Endothelial cell of umbilical vein (primary cell): ENCODE measurements around the gene TSTD2. TPM values are rescaled to one million over a fixed set of nuclear protein-coding genes. Genes with fewer than 3 reads are reported as not detected.

Experiments
- BruUV-seq: library from RNA; stranded (reverse); fragments of 400-500 nt; replicated peaks from 2 replicates; lab custom pipeline; 2021; lab: Mats Ljungman, UMichigan
- CTCF ChIA-PET: fragments of 300-600, 350-600 bp; sonication (Branson Sonifier 250); formaldehyde crosslinking; loops from one replicate; lab custom pipeline; 2021; ENCODE audit warnings: antibody characterized with exemption, inconsistent platforms; lab: Charles Lee
- POLR2A ChIA-PET: fragments of 300-600, 350-600 bp; sonication (Branson Sonifier 250); formaldehyde crosslinking; loops from one replicate; lab custom pipeline; 2021; ENCODE audit warnings: antibody characterized with exemption, inconsistent platforms; lab: Charles Lee
- DNase-seq: peaks from one replicate; pipeline ENCODE4 v3.0.0-alpha.2; 2011; ENCODE audit warnings: low read depth, low spot score
- FAIRE-seq: peaks from 2 replicates; lab custom pipeline; 2011; peaks lifted over from hg19 to GRCh38; lab: Jason Lieb, UNC
- H2AFZ ChIP-seq: 2 replicates; pipeline ENCODE4 v1.6.0; 2012; ENCODE audit warnings: low read depth, low read length, control low read depth, inconsistent platforms
- H3K27ac ChIP-seq: 2 replicates; pipeline ENCODE4 v1.5.1; 2011; ENCODE audit warnings: low read depth, mild to moderate bottlenecking, control low read depth, low read length, moderate library complexity; ENCODE audit not compliant: insufficient read depth
- H3K27me3 ChIP-seq, 2 experiments: 2 replicates each; pipeline versions ENCODE4 v1.6.0 to v1.6.1; 2011; ENCODE audit warnings: low read length in 2 of 2, mixed read lengths in 1 of 2; ENCODE audit not compliant: control insufficient read depth in 2 of 2, insufficient read depth in 2 of 2
- H3K36me3 ChIP-seq, 2 experiments: 2 replicates in 1 of 2; 3 replicates in 1 of 2; pipeline ENCODE4 v1.5.1; 2011; ENCODE audit warnings: low read length in 2 of 2, mild to moderate bottlenecking in 1 of 2, moderate library complexity in 1 of 2; ENCODE audit not compliant: control insufficient read depth in 2 of 2, insufficient read depth in 2 of 2; ENCODE audit errors: extremely low read depth in 1 of 2
- H3K4me1 ChIP-seq: 3 replicates; pipeline ENCODE4 v1.5.1; 2011; ENCODE audit warnings: mild to moderate bottlenecking, low read length; ENCODE audit not compliant: control insufficient read depth, insufficient read depth; ENCODE audit errors: extremely low read depth
- H3K4me2 ChIP-seq: 2 replicates; pipeline ENCODE4 v1.6.1; 2011; ENCODE audit warnings: low read length, control low read depth, mixed read lengths; ENCODE audit not compliant: insufficient read depth
- H3K4me3 ChIP-seq, 3 experiments: fragments of 200-600 bp in 1 of 3; sonication (generic), shearing (Covaris generic) in 1 of 3; replicated peaks in 1 of 3; 2 replicates each; pipeline ENCODE4 v1.5.1; 2011 to 2016; ENCODE audit warnings: control low read depth in 3 of 3, low read length in 3 of 3, mild to moderate bottlenecking in 2 of 3, inconsistent platforms in 1 of 3, low read depth in 1 of 3, moderate library complexity in 1 of 3; ENCODE audit not compliant: insufficient read depth in 1 of 3
- H3K79me2 ChIP-seq: 2 replicates; pipeline ENCODE4 v1.6.0; 2012; ENCODE audit warnings: low read length, inconsistent platforms; ENCODE audit not compliant: control insufficient read depth, insufficient read depth
- H3K9ac ChIP-seq: replicated peaks from 2 replicates; pipeline ENCODE3; 2011; ENCODE audit warnings: low read length, control low read depth; ENCODE audit not compliant: insufficient read depth; ENCODE audit errors: extremely low read depth
- H3K9me1 ChIP-seq: replicated peaks from 3 replicates; pipeline ENCODE4 v1.6.0; 2011; ENCODE audit warnings: mild to moderate bottlenecking, low read length; ENCODE audit not compliant: control insufficient read depth, insufficient read depth; ENCODE audit errors: extremely low read depth
- H3K9me3 ChIP-seq: replicated peaks from 2 replicates; pipeline ENCODE4 v1.5.1; 2012; ENCODE audit warnings: low read length, inconsistent platforms; ENCODE audit not compliant: control insufficient read depth, insufficient read depth
- H4K20me1 ChIP-seq: replicated peaks from 2 replicates; pipeline ENCODE3; 2011; ENCODE audit warnings: mild to moderate bottlenecking, low read length; ENCODE audit not compliant: control insufficient read depth, insufficient read depth; ENCODE audit errors: extremely low read depth
- CTCF ChIP-seq, 2 donors: IDR thresholded peaks; 1 replicate in 1 of 2; 2 replicates in 1 of 2; pipeline ENCODE4 v1.5.1; 2011; ENCODE audit warnings: low read length in 2 of 2, mild to moderate bottlenecking in 2 of 2, moderate library complexity in 2 of 2, control low read depth in 1 of 2, inconsistent platforms in 1 of 2, low read depth in 1 of 2; ENCODE audit not compliant: insufficient read depth in 1 of 2; ENCODE audit errors: extremely low read depth in 1 of 2
- EZH2 ChIP-seq: IDR thresholded peaks from 2 replicates; pipeline ENCODE4 v1.6.1; 2012; ENCODE audit warnings: borderline replicate concordance, low read depth, mild to moderate bottlenecking, moderate library complexity, low read length, inconsistent platforms; ENCODE audit not compliant: severe bottlenecking
- FOS ChIP-seq: IDR thresholded peaks from 2 replicates; pipeline ENCODE4 v1.6.1; 2011; ENCODE audit warnings: mild to moderate bottlenecking, low read length, moderate library complexity, borderline replicate concordance; ENCODE audit not compliant: insufficient read depth
- GATA2 ChIP-seq: IDR thresholded peaks from 2 replicates; pipeline ENCODE4 v1.7.0; 2011; ENCODE audit warnings: low read depth, mild to moderate bottlenecking, moderate library complexity, mixed read lengths, low read length; ENCODE audit not compliant: insufficient read length, insufficient read depth
- JUN ChIP-seq: IDR thresholded peaks from 2 replicates; pipeline ENCODE4 v1.6.1; 2011; ENCODE audit warnings: borderline replicate concordance, low read depth; ENCODE audit not compliant: insufficient read length, insufficient read depth
- MAX ChIP-seq: IDR thresholded peaks from 2 replicates; pipeline ENCODE4 v1.6.1; 2011; ENCODE audit not compliant: insufficient read depth, insufficient read length
- MYC ChIP-seq: IDR thresholded peaks from one replicate; pipeline ENCODE4 v1.6.1; 2011; ENCODE audit warnings: mild to moderate bottlenecking, low read depth, low read length
- POLR2A ChIP-seq: IDR thresholded peaks from 2 replicates; pipeline ENCODE4 v1.6.1; 2012; ENCODE audit warnings: low read depth, mild to moderate bottlenecking, control low read depth, low read length
- dilution Hi-C: fragments of 300-500 bp; cut with MboI; formaldehyde crosslinking; loops from one replicate; pipeline ENCODE4 v1.15.0; 2019; ENCODE audit warnings: low sequenced_read_pairs; ENCODE audit not compliant: extremely low pct_ligation_motif_present
- intact Hi-C: fragments of 100-400 bp; cut with micrococcal nuclease; formaldehyde crosslinking; loops from one replicate; pipeline ENCODE4 v1.10.0; 2022
- polyA plus RNA-seq, 4 experiments: library from polyadenylated mRNA; depleted of rRNA in 3 of 4; stranded (reverse) in 3 of 4; unstranded in 1 of 4; fragments of >200 nt; gene quantifications; 2 replicates each; pipeline versions ENCODE4 v1.2.1 to v1.2.3, GENCODE V29; 2011 to 2012; ENCODE audit warnings: missing spikeins in 1 of 4
- total RNA-seq: library from RNA; stranded (reverse); gene quantifications from 2 replicates; pipeline ENCODE4 v1.2.3, GENCODE V29; 2021

Gene TSTD2
- total and polyA plus RNA-seq, 2 donors (not counting 3 experiments of a cell fraction or from before 2014, with no cell fraction given) = 13.7 to 15.9 TPM

GRCh38 chr9:97553841-97554240 lies 79.3 kb downstream of the TSTD2 start:
- Histone ChIP-seq H2AFZ (no peak overlapping the region), H3K4me2 (no peak overlapping the region), H3K4me3 (no peak overlapping the region), H3K4me1 (peaks cover 5% of the 10 kb centered on the region), H3K79me2 (no peaks in the 10 kb centered on the region), H3K9me3 (no peaks in the 10 kb centered on the region), H3K27me3 (peaks cover 10 to 35% of the 10 kb centered on the region in 2 experiments), H3K36me3 (no peaks in the 10 kb centered on the region), H3K27ac (no peak overlapping the region), H4K20me1 (no peaks in the 10 kb centered on the region), H3K9me1 (no peaks in the 10 kb centered on the region), H3K9ac (no peak overlapping the region)
- ChIA-PET CTCF (interaction anchor here (0.7 kb wide), 2 partner anchors 14 to 19 kb away, joined by 3 read pairs; no protein-coding TSS in a partner anchor), POLR2A (no interaction called here)
- intact Hi-C loops (no loop called here), dilution Hi-C loops (no loop called here)
- no TSS peak for BruUV-seq
- FAIRE-seq (no peak), DNase-seq (no peak)
- TF ChIP-seq POLR2A (no peak), MAX (no peak), GATA2 (no peak), FOS (no peak), JUN (no peak), CTCF (IDR thresholded peaks at IDR 0.05; ENCODE audit: extremely low read depth in 1 of 2, insufficient read depth in 1 of 2, low read depth in 1 of 2, low read length in 2 of 2) (no peak), EZH2 (no peak), MYC (no peak)
